AG04449 (cell line): ENCODE results near the gene HRK.
A peak's percentile ranks its signal among the peaks of the same experiment; 100 is the strongest.

Experiments used
- CTCF ChIA-PET: fragments of 350-600 bp; formaldehyde crosslinking; extraction: SDS; loops from one replicate; lab custom pipeline; 2021; ENCODE audit warnings: antibody characterized with exemption; lab: Yijun Ruan, JAX
- POLR2A ChIA-PET: fragments of 400-600, 350-600 bp; formaldehyde crosslinking; extraction: SDS; loops from one replicate; lab custom pipeline; 2020; ENCODE audit warnings: antibody characterized with exemption, inconsistent platforms; lab: Yijun Ruan, JAX
- DNase-seq: peaks from one replicate; pipeline ENCODE4 v3.0.0-alpha.2; 2010; ENCODE audit warnings: low read depth, low spot score
- H3K4me3 ChIP-seq: 2 replicates; pipeline ENCODE4 v1.5.1; 2011; ENCODE audit warnings: low read depth, mild to moderate bottlenecking, control low read depth, low read length
- CTCF ChIP-seq: IDR thresholded peaks from one replicate; pipeline ENCODE4 v1.5.1; 2011; ENCODE audit warnings: mild to moderate bottlenecking, moderate library complexity, low read length, control low read depth, inconsistent platforms; ENCODE audit not compliant: insufficient read depth; ENCODE audit errors: missing control alignments

The HRK gene

GRCh38 chr12:116885491-116885890 lies 4.2 kb upstream of the HRK start:
- no peak for TF ChIP-seq CTCF
- ChIA-PET CTCF (no interaction called here), POLR2A (no interaction called here)
- no peak overlapping the region for H3K4me3 ChIP-seq
- DNase-seq, result no peak

- H3K4me3 ChIP-seq, result no peak overlapping the region
- ChIA-PET CTCF (interaction anchor here (1.3 to 3.7 kb wide), 3 partner anchors 166 to 184 kb away, joined by 4 to 28 read pairs (median 7); no protein-coding TSS in a partner anchor), POLR2A (no interaction called here)
- TF ChIP-seq CTCF, result no peak
- no peak for DNase-seq
Observed at GRCh38 chr12:116884871-116885270, 3.6 kb upstream of the HRK start.

GRCh38 chr12:116882742-116883141 lies 1.5 kb upstream of the HRK start:
- POLR2A ChIA-PET, result interaction anchor here (0.8 kb wide), 1 partner anchor 19 kb away, joined by 3 read pairs; no protein-coding TSS in a partner anchor
- TF ChIP-seq CTCF, result peak; percentile 18
- no peak for DNase-seq
- H3K4me3 ChIP-seq, result no peak overlapping the region
- CTCF ChIA-PET, result interaction anchor here (0.6 to 5.4 kb wide), 28 partner anchors 8 to 881 kb away, joined by 3 to 48 read pairs (median 4); no protein-coding TSS in a partner anchor

GRCh38 chr12:116881877-116882507 lies 751 bp upstream of the HRK start:
- DNase-seq, result no peak
- ChIA-PET CTCF (interaction anchor here (0.6 to 5.4 kb wide), 28 partner anchors 8 to 880 kb away, joined by 3 to 48 read pairs (median 4); no protein-coding TSS in a partner anchor), POLR2A (interaction anchor here (0.8 kb wide), 1 partner anchor 18 kb away, joined by 3 read pairs; no protein-coding TSS in a partner anchor)
- no peak for TF ChIP-seq CTCF
- no peak overlapping the region; the same call in 1 of the 2 replicates for H3K4me3 ChIP-seq

- TF ChIP-seq CTCF, result no peak
- H3K4me3 ChIP-seq, result peak overlapping the region; percentile 12
- ChIA-PET CTCF (interaction anchor here (1.1 to 5.4 kb wide), 7 partner anchors 8 to 180 kb away, joined by 3 to 48 read pairs (median 7); no protein-coding TSS in a partner anchor), POLR2A (no interaction called here)
- no peak for DNase-seq
Observed at GRCh38 chr12:116880817-116881324, 370 bp downstream of the HRK start.

GRCh38 chr12:116880213-116880816 lies 926 bp downstream of the HRK start:
- H3K4me3 ChIP-seq, result no peak overlapping the region
- no peak for TF ChIP-seq CTCF
- no peak for DNase-seq
- POLR2A ChIA-PET, result no interaction called here
- CTCF ChIA-PET, result interaction anchor here (1.1 to 5.4 kb wide), 6 partner anchors 11 to 177 kb away, joined by 3 to 48 read pairs (median 4); no protein-coding TSS in a partner anchor
